HG02938 (cell line): ENCODE measurements around the gene YJEFN3.

Source experiments
- ATAC-seq: cut with Tn5 transposase; IDR thresholded peaks from one replicate; pipeline ENCODE4 v1.9.1; 2021; ENCODE audit warnings: mild to moderate bottlenecking, moderate library complexity; ENCODE audit not compliant: unreplicated experiment

The YJEFN3 gene

GRCh38 chr19:19495614-19496603 is 32.8 kb upstream of the YJEFN3 start:
- no peak for ATAC-seq

GRCh38 chr19:19498255-19498991 is 30.3 kb upstream of the YJEFN3 start:
- no peak for ATAC-seq

- no peak for ATAC-seq
Observed at GRCh38 chr19:19499272-19499995, 29.3 kb upstream of the YJEFN3 start.

- no peak for ATAC-seq
Observed at GRCh38 chr19:19500975-19501644, 27.6 kb upstream of the YJEFN3 start.

GRCh38 chr19:19501798-19502197 is 26.9 kb upstream of the YJEFN3 start:
- ATAC-seq = no peak

GRCh38 chr19:19502281-19502680 is 26.4 kb upstream of the YJEFN3 start:
- ATAC-seq = no peak

GRCh38 chr19:19502808-19503602 is 25.7 kb upstream of the YJEFN3 start:
- ATAC-seq = no peak

GRCh38 chr19:19504754-19505668 is 23.7 kb upstream of the YJEFN3 start:
- no peak for ATAC-seq

GRCh38 chr19:19505669-19506326 is 22.9 kb upstream of the YJEFN3 start:
- no peak for ATAC-seq

- no peak for ATAC-seq
Observed at GRCh38 chr19:19506592-19506991, 22.1 kb upstream of the YJEFN3 start.

- ATAC-seq = no peak
Observed at GRCh38 chr19:19507354-19507753, 21.4 kb upstream of the YJEFN3 start.

- ATAC-seq = no peak
Observed at GRCh38 chr19:19508217-19508616, 20.5 kb upstream of the YJEFN3 start.

GRCh38 chr19:19510432-19510831 is 18.3 kb upstream of the YJEFN3 start:
- ATAC-seq = no peak

GRCh38 chr19:19513682-19514081 is 15.0 kb upstream of the YJEFN3 start:
- no peak for ATAC-seq

- ATAC-seq = no peak
Observed at GRCh38 chr19:19514215-19514657, 14.5 kb upstream of the YJEFN3 start.

GRCh38 chr19:19514881-19515641 is 13.7 kb upstream of the YJEFN3 start, which contains the start of gene TSSK6:
TSS of gene TSSK6 (minus strand) at chr19:19515548. CDS start at chr19:19515427, 121 bp downstream.
- no peak for ATAC-seq
